A549 (cell line): Measurements from ENCODE around the gene GREB1.

Experiments
- CEBPB ChIP-seq, 2 experiments: fragments of >200 bp in 1 of 2; sonication (Bioruptor Twin) in 1 of 2; formaldehyde crosslinking in 1 of 2; IDR thresholded peaks; 2 replicates each; pipeline ENCODE4 v1.6.1; 2012 to 2016
- CTCF ChIP-seq: fragments of >200 bp; sonication (Bioruptor Twin); formaldehyde crosslinking; IDR thresholded peaks from 3 replicates; pipeline ENCODE4 v1.5.1; 2016
- JUN ChIP-seq, 2 experiments: fragments of >200 bp; sonication (Bioruptor Twin); formaldehyde crosslinking; IDR thresholded peaks; 2 replicates in 1 of 2; 3 replicates in 1 of 2; pipeline ENCODE4 v1.6.1; 2016 to 2017
- PBX3 ChIP-seq: IDR thresholded peaks from 2 replicates; pipeline ENCODE4 v1.6.1; 2012

GRCh38 chr2:11540996-11541692, 7.3 kb downstream of the GREB1 start:
- TF ChIP-seq JUN (IDR thresholded peaks at IDR 0.05) (no peak), CEBPB (IDR thresholded peaks at IDR 0.05) (no peak), PBX3 (no peak), CTCF (no peak)
